ENCODE results near the gene TSPAN14. TPM values are rescaled to one million over a fixed set of nuclear protein-coding genes. Genes with fewer than 3 reads are reported as not detected.

TSPAN14 gene
- total RNA-seq, 1 experiment from 2014 or later, result 46.9 TPM

GRCh38 chr10:80460399-80461207 lies 6.5 kb downstream of the TSPAN14 start:
- no peaks in the 10 kb centered on the region for H3K9me3 Mint-ChIP-seq (ENCODE audit: unreplicated experiment)
- intact Hi-C loops (cut with micrococcal nuclease), result no loop called here
- peak overlapping the region; percentile 58 for H3K4me3 Mint-ChIP-seq (ENCODE audit: unreplicated experiment)
- TF ChIP-seq, protein P1, sequence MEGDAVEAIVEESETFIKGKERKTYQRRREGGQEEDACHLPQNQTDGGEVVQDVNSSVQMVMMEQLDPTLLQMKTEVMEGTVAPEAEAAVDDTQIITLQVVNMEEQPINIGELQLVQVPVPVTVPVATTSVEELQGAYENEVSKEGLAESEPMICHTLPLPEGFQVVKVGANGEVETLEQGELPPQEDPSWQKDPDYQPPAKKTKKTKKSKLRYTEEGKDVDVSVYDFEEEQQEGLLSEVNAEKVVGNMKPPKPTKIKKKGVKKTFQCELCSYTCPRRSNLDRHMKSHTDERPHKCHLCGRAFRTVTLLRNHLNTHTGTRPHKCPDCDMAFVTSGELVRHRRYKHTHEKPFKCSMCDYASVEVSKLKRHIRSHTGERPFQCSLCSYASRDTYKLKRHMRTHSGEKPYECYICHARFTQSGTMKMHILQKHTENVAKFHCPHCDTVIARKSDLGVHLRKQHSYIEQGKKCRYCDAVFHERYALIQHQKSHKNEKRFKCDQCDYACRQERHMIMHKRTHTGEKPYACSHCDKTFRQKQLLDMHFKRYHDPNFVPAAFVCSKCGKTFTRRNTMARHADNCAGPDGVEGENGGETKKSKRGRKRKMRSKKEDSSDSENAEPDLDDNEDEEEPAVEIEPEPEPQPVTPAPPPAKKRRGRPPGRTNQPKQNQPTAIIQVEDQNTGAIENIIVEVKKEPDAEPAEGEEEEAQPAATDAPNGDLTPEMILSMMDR (IDR thresholded peaks at IDR 0.05; ENCODE audit: unreplicated experiment), result no peak
- CTCF ChIA-PET, result interaction anchor here (0.7 to 33.7 kb wide), 10 partner anchors 10 to 201 kb away, joined by 3 to 923 read pairs (median 5); no protein-coding TSS in a partner anchor
- peaks cover 75% of the 10 kb centered on the region for H3K4me1 Mint-ChIP-seq (ENCODE audit: insufficient read depth, unreplicated experiment)
- DNase-seq (ENCODE audit: unreplicated experiment), result peak; percentile 60
- POLR2A ChIA-PET, result interaction anchor here (0.7 to 12.8 kb wide), 6 partner anchors 9 to 48 kb away, joined by 3 to 225 read pairs (median 15); no protein-coding TSS in a partner anchor
- BruUV-seq (replicated peaks), result no TSS peak
- no peaks in the 10 kb centered on the region for H3K27me3 Mint-ChIP-seq (ENCODE audit: insufficient read depth, unreplicated experiment)
- peaks cover 12% of the 10 kb centered on the region for H3K36me3 Mint-ChIP-seq (ENCODE audit: insufficient read depth, unreplicated experiment)
- H3K27ac Mint-ChIP-seq (ENCODE audit: low read depth, unreplicated experiment), result peak overlapping the region; percentile 89

DNA sequence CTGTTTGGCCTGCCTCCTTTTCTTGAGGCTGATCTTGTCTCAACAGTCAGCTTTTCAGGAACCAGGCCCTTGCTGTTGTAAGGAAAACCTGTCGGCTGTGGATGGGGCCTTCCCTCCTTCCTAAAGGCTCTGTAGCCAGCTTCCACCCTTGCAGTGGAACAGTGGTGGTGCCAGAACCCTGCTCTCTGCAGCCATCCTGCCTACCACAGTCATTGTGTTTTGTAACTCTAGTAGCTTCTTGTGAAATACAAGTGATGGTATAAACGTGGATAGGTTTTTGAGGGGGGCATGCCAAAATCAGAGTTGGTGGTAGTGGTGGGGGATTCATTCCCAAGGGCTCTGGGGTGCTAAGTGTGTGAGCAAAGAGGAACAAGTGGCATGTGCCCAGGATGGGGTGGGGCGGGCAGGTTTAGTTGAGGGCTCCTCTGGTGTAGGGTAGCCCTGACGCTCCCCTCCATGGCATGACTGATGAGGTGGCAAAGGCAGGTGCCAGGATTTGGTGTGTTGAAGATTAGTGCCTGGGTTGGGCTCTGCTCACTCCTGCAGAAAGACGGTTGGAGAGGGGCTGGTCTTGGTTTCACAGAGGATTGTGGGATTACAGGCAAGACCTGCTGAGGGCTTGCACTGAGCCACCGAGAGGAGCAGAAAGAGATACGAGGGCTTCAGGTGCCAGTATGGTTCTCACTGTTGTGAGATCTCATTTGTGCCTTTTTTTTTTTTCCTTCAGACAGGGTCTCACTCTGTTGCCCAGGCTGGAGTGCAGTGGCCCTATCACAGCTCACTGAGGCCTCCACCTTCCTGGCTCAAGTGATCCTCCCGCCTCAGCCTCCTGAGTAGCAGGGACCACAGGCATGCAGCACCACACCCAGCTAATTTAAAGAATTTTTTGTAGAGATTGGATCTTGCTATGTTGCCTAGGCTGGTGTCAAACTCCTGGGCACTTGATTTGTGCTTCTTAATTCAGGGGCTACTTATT lies 7.4 kb downstream of the TSPAN14 start:
- ChIA-PET CTCF (interaction anchor here (0.7 to 33.7 kb wide), 9 partner anchors 9 to 200 kb away, joined by 3 to 923 read pairs (median 5); no protein-coding TSS in a partner anchor), POLR2A (interaction anchor here (0.7 to 12.8 kb wide), 7 partner anchors 8 to 47 kb away, joined by 3 to 225 read pairs (median 12); no protein-coding TSS in a partner anchor)
- peaks cover 12% of the 10 kb centered on the region for H3K36me3 Mint-ChIP-seq (ENCODE audit: insufficient read depth, unreplicated experiment)
- H3K9me3 Mint-ChIP-seq (ENCODE audit: unreplicated experiment), result no peaks in the 10 kb centered on the region
- peak; percentile 71 for DNase-seq (ENCODE audit: unreplicated experiment)
- H3K27me3 Mint-ChIP-seq (ENCODE audit: insufficient read depth, unreplicated experiment), result no peaks in the 10 kb centered on the region
- H3K4me1 Mint-ChIP-seq (ENCODE audit: insufficient read depth, unreplicated experiment), result peaks cover 73% of the 10 kb centered on the region
- intact Hi-C loops (cut with micrococcal nuclease), result no loop called here
- no TSS peak for BruUV-seq (replicated peaks)
- H3K4me3 Mint-ChIP-seq (ENCODE audit: unreplicated experiment), result peak overlapping the region; percentile 58
- TF ChIP-seq, protein P1 (IDR thresholded peaks at IDR 0.05; ENCODE audit: unreplicated experiment), result no peak
- peak overlapping the region; percentile 89 for H3K27ac Mint-ChIP-seq (ENCODE audit: low read depth, unreplicated experiment)

- Mint-ChIP-seq H3K27ac (ENCODE audit: low read depth, unreplicated experiment) (peak overlapping the region; percentile 87), H3K9me3 (ENCODE audit: unreplicated experiment) (no peaks in the 10 kb centered on the region), H3K4me3 (ENCODE audit: unreplicated experiment) (peak overlapping the region; percentile 57), H3K27me3 (ENCODE audit: insufficient read depth, unreplicated experiment) (no peaks in the 10 kb centered on the region), H3K4me1 (ENCODE audit: insufficient read depth, unreplicated experiment) (peaks cover 73% of the 10 kb centered on the region), H3K36me3 (ENCODE audit: insufficient read depth, unreplicated experiment) (peaks cover 12% of the 10 kb centered on the region)
- intact Hi-C loops (cut with micrococcal nuclease), result no loop called here
- BruUV-seq (replicated peaks), result no TSS peak
- DNase-seq (ENCODE audit: unreplicated experiment), result peak; percentile 76
- ChIA-PET POLR2A (interaction anchor here (0.8 to 12.8 kb wide), 7 partner anchors 7 to 48 kb away, joined by 3 to 225 read pairs (median 6); no protein-coding TSS in a partner anchor), CTCF (interaction anchor here (0.5 to 33.7 kb wide), 6 partner anchors 8 to 199 kb away, joined by 3 to 923 read pairs (median 4); no protein-coding TSS in a partner anchor)
- TF ChIP-seq, protein P1 (IDR thresholded peaks at IDR 0.05; ENCODE audit: unreplicated experiment), result no peak
Measured at GRCh38 chr10:80462299-80462980, 8.3 kb downstream of the TSPAN14 start.
